WTC11 (cell line): ENCODE measurements around the gene EBF3. TPM values are rescaled to one million over a fixed set of nuclear protein-coding genes. Genes with fewer than 3 reads are reported as not detected.
A peak's percentile ranks its signal among the peaks of the same experiment; 100 is the strongest.

Experiments
- ATAC-seq: fragments of 200-7000 bp; cut with Tn5 transposase; 2 replicates; pipeline ENCODE4 v1.10.0; 2021; ENCODE audit warnings: mild to moderate bottlenecking, moderate library complexity
- CTCF ChIA-PET: fragments of 300-600 bp; sonication (Branson Sonifier 250); formaldehyde crosslinking; loops from one replicate; lab custom pipeline; 2021; ENCODE audit warnings: antibody characterized with exemption; lab: Charles Lee
- POLR2A ChIA-PET: fragments of 350-600 bp; sonication (Branson Sonifier 250); formaldehyde crosslinking; loops from one replicate; lab custom pipeline; 2021; ENCODE audit warnings: antibody characterized with exemption; lab: Charles Lee
- DNase-seq: peaks from one replicate; pipeline ENCODE4 v3.0.0; 2021; ENCODE audit warnings: low spot score
- H3K27ac Mint-ChIP-seq: 2 replicates; pipeline ENCODE4 v1.8.0; 2021; ENCODE audit warnings: mixed read lengths
- H3K27me3 Mint-ChIP-seq: 2 replicates; pipeline ENCODE4 v1.8.0; 2021; ENCODE audit warnings: low read depth, mild to moderate bottlenecking, moderate library complexity, mixed read lengths
- H3K36me3 Mint-ChIP-seq: 2 replicates; pipeline ENCODE4 v1.8.0; 2021; ENCODE audit warnings: mixed read lengths
- H3K4me1 Mint-ChIP-seq: 2 replicates; pipeline ENCODE4 v1.8.0; 2022; ENCODE audit warnings: mixed read lengths
- H3K4me3 Mint-ChIP-seq: 2 replicates; pipeline ENCODE4 v1.8.0; 2021; ENCODE audit warnings: mild to moderate bottlenecking, moderate library complexity, mixed read lengths
- H3K9me3 Mint-ChIP-seq: 2 replicates; pipeline ENCODE4 v1.8.0; 2021; ENCODE audit warnings: mixed read lengths
- ESRRA ChIP-seq: sonication (generic); formaldehyde crosslinking; IDR thresholded peaks from 2 replicates; pipeline ENCODE4 v1.8.1; 2022; ENCODE audit warnings: mild to moderate bottlenecking, missing genetic modification reagents, borderline replicate concordance
- FOXK1 ChIP-seq: sonication (generic); formaldehyde crosslinking; IDR thresholded peaks from 2 replicates; pipeline ENCODE4 v1.8.0; 2022; ENCODE audit warnings: mild to moderate bottlenecking, moderate library complexity, missing genetic modification reagents
- FOXP1 ChIP-seq: sonication (generic); formaldehyde crosslinking; IDR thresholded peaks from 2 replicates; pipeline ENCODE4 v1.8.0; 2022; ENCODE audit warnings: missing genetic modification reagents, mild to moderate bottlenecking, moderate library complexity, borderline replicate concordance
- GABPB1 ChIP-seq: sonication (generic); formaldehyde crosslinking; IDR thresholded peaks from 2 replicates; pipeline ENCODE4 v1.8.1; 2023; ENCODE audit warnings: mild to moderate bottlenecking, missing genetic modification reagents
- PRRX2 ChIP-seq: fragments of 250-450 bp; sonication (Bioruptor Pico); IDR thresholded peaks from 2 replicates; pipeline ENCODE4 v1.8.0; 2021; ENCODE audit warnings: mild to moderate bottlenecking
- SMAD3 ChIP-seq: sonication (generic); formaldehyde crosslinking; IDR thresholded peaks from 2 replicates; pipeline ENCODE4 v1.8.0; 2022; ENCODE audit warnings: missing genetic modification reagents, mild to moderate bottlenecking, borderline replicate concordance
- TP53 ChIP-seq: sonication (generic); formaldehyde crosslinking; IDR thresholded peaks from 2 replicates; pipeline ENCODE4 v1.8.1; 2023; ENCODE audit warnings: mild to moderate bottlenecking, missing genetic modification reagents
- ZMAT4 ChIP-seq: fragments of 250-450 bp; sonication (Bioruptor Pico); IDR thresholded peaks from 2 replicates; pipeline ENCODE4 v1.9.0; 2021; ENCODE audit warnings: mild to moderate bottlenecking
- ZNF423 ChIP-seq: fragments of 250-450 bp; sonication (Bioruptor Pico); IDR thresholded peaks from 2 replicates; pipeline ENCODE4 v2.1.2; 2022; ENCODE audit warnings: mild to moderate bottlenecking, moderate library complexity
- total RNA-seq: library from RNA; stranded (reverse); gene quantifications from 3 replicates; pipeline ENCODE4 v1.2.3, GENCODE V29; 2021
- TF ChIP-seq, protein P1 (sequence below): fragments of 250-450 bp; sonication (Bioruptor Pico); IDR thresholded peaks from 2 replicates; pipeline ENCODE4 v1.8.0; 2021; ENCODE audit warnings: mild to moderate bottlenecking
- TF ChIP-seq, protein P2 (sequence below): fragments of 250-450 bp; sonication (Bioruptor Pico); IDR thresholded peaks from 2 replicates; pipeline ENCODE4 v1.9.0; 2021; ENCODE audit warnings: moderate library complexity, mild to moderate bottlenecking, inconsistent platforms, borderline replicate concordance
- TF ChIP-seq, protein P3 (sequence below): sonication (generic); formaldehyde crosslinking; IDR thresholded peaks from 2 replicates; pipeline ENCODE4 v1.8.1; 2022; ENCODE audit warnings: mild to moderate bottlenecking, missing genetic modification reagents, moderate library complexity, borderline replicate concordance
- TF ChIP-seq, protein P4 (sequence below): sonication (generic); formaldehyde crosslinking; IDR thresholded peaks from 2 replicates; pipeline ENCODE4 v1.8.0; 2022; ENCODE audit warnings: mild to moderate bottlenecking, missing genetic modification reagents
- TF ChIP-seq, protein P5 (sequence below): sonication (generic); formaldehyde crosslinking; IDR thresholded peaks from 2 replicates; pipeline ENCODE4 v1.8.1; 2023; ENCODE audit warnings: mild to moderate bottlenecking, missing genetic modification reagents
- TF ChIP-seq, protein P6 (sequence below): sonication (generic); formaldehyde crosslinking; IDR thresholded peaks from 2 replicates; pipeline ENCODE4 v1.8.1; 2022; ENCODE audit warnings: missing genetic modification reagents, borderline replicate concordance

Gene EBF3
- total RNA-seq, 1 experiment from 2014 or later, result 1.2 TPM

DNA sequence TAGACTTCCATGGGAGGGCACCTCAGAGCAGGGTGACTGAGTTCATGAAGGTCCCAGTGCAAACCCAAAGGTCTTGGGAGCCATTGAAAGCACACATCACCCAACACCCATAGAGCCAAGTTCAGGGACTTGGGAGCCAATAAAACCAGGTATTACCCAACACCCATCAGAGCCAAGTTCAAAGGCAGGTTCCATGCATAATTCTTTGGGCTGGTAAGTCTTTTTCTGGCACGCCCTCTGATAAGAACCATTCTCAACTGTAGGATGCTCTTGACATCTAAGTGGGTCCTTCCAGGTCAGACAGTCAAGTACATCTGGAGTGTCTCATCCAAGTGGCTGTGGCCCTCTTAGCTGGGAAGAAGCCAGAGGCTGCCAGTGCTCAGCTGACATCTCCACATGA is 63.2 kb downstream of the EBF3 start (continued):
- TF ChIP-seq, protein P1, sequence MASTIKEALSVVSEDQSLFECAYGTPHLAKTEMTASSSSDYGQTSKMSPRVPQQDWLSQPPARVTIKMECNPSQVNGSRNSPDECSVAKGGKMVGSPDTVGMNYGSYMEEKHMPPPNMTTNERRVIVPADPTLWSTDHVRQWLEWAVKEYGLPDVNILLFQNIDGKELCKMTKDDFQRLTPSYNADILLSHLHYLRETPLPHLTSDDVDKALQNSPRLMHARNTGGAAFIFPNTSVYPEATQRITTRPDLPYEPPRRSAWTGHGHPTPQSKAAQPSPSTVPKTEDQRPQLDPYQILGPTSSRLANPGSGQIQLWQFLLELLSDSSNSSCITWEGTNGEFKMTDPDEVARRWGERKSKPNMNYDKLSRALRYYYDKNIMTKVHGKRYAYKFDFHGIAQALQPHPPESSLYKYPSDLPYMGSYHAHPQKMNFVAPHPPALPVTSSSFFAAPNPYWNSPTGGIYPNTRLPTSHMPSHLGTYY (CRISPR knock-in tag), result no peak

DNA sequence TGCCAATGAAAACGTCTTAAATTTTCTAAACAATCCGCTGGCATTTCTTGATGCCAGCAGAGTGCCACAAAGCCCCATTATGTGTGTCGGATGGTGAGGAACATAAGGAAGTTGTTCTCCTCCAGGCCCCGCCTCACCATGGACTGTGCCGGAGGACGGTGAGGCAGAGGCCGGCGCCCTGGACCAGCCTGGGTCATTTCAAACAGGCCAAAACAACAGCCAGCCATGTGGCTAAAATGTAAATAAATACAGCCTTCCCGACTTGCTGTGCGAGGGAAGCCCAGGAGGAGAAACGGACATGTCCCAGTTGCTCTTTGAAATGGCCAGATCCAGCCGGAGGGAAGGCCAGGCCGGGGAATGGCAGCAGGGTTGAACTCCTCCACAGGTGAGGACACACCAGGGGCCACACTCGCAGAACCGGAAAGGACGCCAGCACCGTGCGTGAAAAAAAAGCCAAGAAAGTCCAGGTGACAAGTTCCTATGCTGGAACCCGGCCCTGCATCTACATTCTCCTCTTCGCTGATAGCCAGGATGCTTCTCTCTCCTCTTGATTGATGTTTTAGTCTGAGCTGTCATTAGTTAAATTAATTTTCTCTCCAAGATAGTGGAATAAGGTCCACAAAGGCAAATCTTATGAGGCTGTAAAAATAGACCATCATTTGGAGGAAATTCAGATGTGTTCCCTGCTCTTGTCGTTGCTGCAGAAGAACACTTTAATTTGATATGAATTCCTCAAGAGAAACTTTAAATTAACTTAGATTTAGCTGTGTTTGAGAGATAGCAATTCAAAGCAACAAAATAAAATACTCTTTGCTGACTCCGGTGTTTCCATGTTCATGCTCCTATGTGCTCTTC is 64.6 kb downstream of the EBF3 start:
- peaks cover 75% of the 10 kb centered on the region for H3K4me1 Mint-ChIP-seq
- ChIA-PET CTCF (interaction anchor here (2.2 kb wide), 1 partner anchor 11 kb away, joined by 22 read pairs; no protein-coding TSS in a partner anchor), POLR2A (no interaction called here)
- no peaks in the 10 kb centered on the region for H3K36me3 Mint-ChIP-seq
- DNase-seq, result no peak
- peaks cover 5% of the 10 kb centered on the region for H3K9me3 Mint-ChIP-seq
- no peak overlapping the region for H3K27ac Mint-ChIP-seq
- H3K4me3 Mint-ChIP-seq, result no peak overlapping the region
- TF ChIP-seq, protein P2, sequence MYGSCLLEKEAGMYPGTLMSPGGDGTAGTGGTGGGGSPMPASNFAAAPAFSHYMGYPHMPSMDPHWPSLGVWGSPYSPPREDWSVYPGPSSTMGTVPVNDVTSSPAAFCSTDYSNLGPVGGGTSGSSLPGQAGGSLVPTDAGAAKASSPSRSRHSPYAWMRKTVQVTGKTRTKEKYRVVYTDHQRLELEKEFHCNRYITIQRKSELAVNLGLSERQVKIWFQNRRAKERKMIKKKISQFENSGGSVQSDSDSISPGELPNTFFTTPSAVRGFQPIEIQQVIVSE (CRISPR knock-in tag), result no peak
- H3K27me3 Mint-ChIP-seq, result peaks cover 59% of the 10 kb centered on the region
- ATAC-seq, result no peak

GRCh38 chr10:129898706-129899268 is 65.3 kb downstream of the EBF3 start:
- Mint-ChIP-seq H3K9me3 (no peaks in the 10 kb centered on the region), H3K4me1 (peaks cover 77% of the 10 kb centered on the region), H3K36me3 (no peaks in the 10 kb centered on the region), H3K27me3 (peaks cover 59% of the 10 kb centered on the region), H3K27ac (no peak overlapping the region), H3K4me3 (0 out of 2 replicates have a peak overlapping the region, but pooled peaks have one; percentile 30)
- TF ChIP-seq ZNF423 (CRISPR knock-in tag) (no peak), FOXK1 (no peak), FOXP1 (no peak), SMAD3 (CRISPR knock-in tag) (no peak), TP53 (CRISPR knock-in tag) (no peak), ESRRA (no peak), GABPB1 (CRISPR knock-in tag) (no peak), PRRX2 (CRISPR knock-in tag) (no peak), ZMAT4 (CRISPR knock-in tag) (no peak)
- TF ChIP-seq, protein P3, sequence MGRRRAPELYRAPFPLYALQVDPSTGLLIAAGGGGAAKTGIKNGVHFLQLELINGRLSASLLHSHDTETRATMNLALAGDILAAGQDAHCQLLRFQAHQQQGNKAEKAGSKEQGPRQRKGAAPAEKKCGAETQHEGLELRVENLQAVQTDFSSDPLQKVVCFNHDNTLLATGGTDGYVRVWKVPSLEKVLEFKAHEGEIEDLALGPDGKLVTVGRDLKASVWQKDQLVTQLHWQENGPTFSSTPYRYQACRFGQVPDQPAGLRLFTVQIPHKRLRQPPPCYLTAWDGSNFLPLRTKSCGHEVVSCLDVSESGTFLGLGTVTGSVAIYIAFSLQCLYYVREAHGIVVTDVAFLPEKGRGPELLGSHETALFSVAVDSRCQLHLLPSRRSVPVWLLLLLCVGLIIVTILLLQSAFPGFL (CRISPR knock-in tag), result no peak
- TF ChIP-seq, protein P4, sequence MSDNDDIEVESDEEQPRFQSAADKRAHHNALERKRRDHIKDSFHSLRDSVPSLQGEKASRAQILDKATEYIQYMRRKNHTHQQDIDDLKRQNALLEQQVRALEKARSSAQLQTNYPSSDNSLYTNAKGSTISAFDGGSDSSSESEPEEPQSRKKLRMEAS, result no peak
- TF ChIP-seq, protein P5, sequence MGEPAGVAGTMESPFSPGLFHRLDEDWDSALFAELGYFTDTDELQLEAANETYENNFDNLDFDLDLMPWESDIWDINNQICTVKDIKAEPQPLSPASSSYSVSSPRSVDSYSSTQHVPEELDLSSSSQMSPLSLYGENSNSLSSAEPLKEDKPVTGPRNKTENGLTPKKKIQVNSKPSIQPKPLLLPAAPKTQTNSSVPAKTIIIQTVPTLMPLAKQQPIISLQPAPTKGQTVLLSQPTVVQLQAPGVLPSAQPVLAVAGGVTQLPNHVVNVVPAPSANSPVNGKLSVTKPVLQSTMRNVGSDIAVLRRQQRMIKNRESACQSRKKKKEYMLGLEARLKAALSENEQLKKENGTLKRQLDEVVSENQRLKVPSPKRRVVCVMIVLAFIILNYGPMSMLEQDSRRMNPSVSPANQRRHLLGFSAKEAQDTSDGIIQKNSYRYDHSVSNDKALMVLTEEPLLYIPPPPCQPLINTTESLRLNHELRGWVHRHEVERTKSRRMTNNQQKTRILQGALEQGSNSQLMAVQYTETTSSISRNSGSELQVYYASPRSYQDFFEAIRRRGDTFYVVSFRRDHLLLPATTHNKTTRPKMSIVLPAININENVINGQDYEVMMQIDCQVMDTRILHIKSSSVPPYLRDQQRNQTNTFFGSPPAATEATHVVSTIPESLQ (CRISPR knock-in tag), result no peak
- TF ChIP-seq, protein P6, sequence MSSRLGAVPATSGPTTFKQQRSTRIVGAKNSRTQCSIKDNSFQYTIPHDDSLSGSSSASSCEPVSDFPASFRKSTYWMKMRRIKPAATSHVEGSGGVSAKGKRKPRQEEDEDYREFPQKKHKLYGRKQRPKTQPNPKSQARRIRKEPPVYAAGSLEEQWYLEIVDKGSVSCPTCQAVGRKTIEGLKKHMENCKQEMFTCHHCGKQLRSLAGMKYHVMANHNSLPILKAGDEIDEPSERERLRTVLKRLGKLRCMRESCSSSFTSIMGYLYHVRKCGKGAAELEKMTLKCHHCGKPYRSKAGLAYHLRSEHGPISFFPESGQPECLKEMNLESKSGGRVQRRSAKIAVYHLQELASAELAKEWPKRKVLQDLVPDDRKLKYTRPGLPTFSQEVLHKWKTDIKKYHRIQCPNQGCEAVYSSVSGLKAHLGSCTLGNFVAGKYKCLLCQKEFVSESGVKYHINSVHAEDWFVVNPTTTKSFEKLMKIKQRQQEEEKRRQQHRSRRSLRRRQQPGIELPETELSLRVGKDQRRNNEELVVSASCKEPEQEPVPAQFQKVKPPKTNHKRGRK (CRISPR knock-in tag), result no peak
- ATAC-seq, result no peak
- POLR2A ChIA-PET, result no interaction called here
- CTCF ChIA-PET, result interaction anchor here (2.2 kb wide), 1 partner anchor 10 kb away, joined by 22 read pairs; no protein-coding TSS in a partner anchor
- no peak for DNase-seq
